NT2/D1 (cell line): ENCODE measurements around the gene ZNF618.

ENCODE experiments used
- YY1 ChIP-seq: IDR thresholded peaks from 2 replicates; pipeline ENCODE4 v1.6.1; 2011; ENCODE audit not compliant: insufficient read length, insufficient read depth
- ZNF274 ChIP-seq: IDR thresholded peaks from 2 replicates; pipeline ENCODE4 v1.6.1; 2011; ENCODE audit warnings: mild to moderate bottlenecking, low read depth, low read length

- TF ChIP-seq YY1, result no peak
- no peak for TF ChIP-seq ZNF274
Measured at GRCh38 chr9:114085387-114085789, 209.3 kb downstream of the ZNF618 start.
